B cell (primary cell): ENCODE measurements around the gene MBD3.

Experiments used
- CTCF ChIP-seq: fragments of 200-600 bp; IDR thresholded peaks from one replicate; pipeline ENCODE4 v1.8.0; 2022; ENCODE audit warnings: antibody characterized with exemption, mild to moderate bottlenecking
- EZH2 ChIP-seq: IDR thresholded peaks from 2 replicates; pipeline ENCODE4 v1.6.1; 2012; ENCODE audit warnings: borderline replicate concordance, low read depth, mild to moderate bottlenecking, moderate library complexity, low read length; ENCODE audit not compliant: insufficient read depth, poor library complexity, severe bottlenecking

- TF ChIP-seq CTCF (no peak), EZH2 (no peak)
These were observed 37.3 kb upstream of the MBD3 start for GRCh38 chr19:1630012-1630411.
